HUDEP-2 (cell line): Measurements from ENCODE around the gene MTX2.
"Not testable (repeated sequence)": the region's sequence is repeated elsewhere in the genome, so short reads cannot be mapped to it uniquely, and the experiment has no call there.

Source experiments
- DNase-seq, 76 experiments: peaks; one replicate each; lab custom pipeline; 2025; ENCODE audit not compliant: unreplicated experiment in 76 of 76; lab: John Stamatoyannopoulos, UW

MTX2 gene

GRCh38 chr2:176368349-176368748, 99.1 kb downstream of the MTX2 start:
- DNase-seq, result no peak

- no peak for DNase-seq
Measured at GRCh38 chr2:176370467-176371171, 101.4 kb downstream of the MTX2 start.

DNA sequence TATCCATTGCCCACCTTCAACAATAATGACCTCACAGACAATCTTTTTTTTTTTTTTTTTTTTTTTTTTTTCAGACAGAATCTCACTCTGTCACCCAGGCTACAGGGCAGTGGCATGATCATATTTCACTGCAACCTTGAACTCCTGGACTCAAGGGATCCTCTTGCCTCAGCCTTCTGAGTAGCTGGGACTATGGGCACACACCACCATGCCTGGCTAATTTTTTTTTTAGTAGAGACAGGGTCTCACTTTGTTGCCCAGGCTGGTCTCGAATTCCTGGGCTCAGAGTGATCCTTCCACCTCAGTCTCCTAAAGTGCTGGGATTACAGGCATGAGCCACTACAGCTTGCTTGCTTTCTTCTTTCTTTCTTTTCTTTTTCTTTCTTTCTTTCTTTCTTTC, 103.9 kb downstream of the MTX2 start:
- not testable (repeated sequence) for DNase-seq

DNA sequence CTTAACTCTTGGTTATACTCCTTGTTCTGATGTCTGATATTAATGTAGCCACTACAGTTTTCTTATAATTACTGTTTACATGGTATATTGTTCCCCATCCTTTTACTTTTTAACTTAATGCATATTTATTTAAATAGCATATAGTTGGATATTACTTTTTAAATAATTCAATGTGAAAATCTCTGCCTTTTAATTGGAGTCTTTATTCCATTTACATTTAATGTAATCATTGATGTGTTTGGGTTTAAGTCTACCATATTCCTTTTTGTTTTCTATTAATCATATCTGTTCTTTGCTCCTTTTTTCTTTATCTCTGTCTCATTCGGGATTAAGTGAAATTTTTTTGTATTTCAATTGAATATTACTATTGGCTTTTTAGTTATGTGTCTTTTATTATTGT, 109.1 kb downstream of the MTX2 start:
- no peak for DNase-seq

DNA sequence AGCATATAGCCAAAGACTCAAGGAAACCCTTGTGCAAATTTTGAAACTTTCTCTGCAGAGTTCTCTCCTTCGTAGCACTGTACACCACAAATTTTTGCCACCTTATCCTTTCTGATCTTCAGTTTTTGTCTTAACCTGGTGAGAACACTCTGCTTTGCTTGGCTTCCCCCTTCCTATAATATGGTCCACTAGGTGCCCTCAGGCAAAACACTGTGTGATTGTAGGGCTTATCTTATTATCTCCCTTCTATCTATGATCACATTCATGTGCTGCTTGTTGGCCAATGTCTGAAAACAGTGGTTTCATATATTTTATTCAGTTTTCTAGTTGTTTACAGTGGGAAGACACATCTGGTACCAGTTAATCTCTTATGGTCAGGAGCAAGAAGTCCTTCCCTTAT, 111.1 kb downstream of the MTX2 start:
- no peak for DNase-seq

DNA sequence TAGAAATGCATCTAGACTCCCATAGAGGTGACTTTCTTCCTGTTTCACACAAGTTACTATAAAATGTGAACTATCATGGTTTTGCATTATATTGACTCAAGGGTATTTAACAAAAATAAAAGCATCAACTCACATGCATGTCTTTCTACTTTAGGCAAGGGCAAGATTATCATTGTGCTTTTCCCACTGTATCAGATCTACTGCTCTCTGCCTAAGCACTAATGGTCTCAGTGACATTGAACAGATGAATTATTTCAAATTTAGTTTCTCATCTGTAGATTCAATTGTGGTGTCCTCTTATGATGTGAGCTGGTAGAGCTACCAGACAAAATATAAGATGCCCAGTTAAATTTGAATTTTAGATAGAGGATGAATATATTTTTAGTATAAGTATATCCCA, 113.9 kb downstream of the MTX2 start:
- no peak for DNase-seq

- no peak for DNase-seq
Measured at GRCh38 chr2:176383836-176384442, 114.7 kb downstream of the MTX2 start.

- no peak for DNase-seq
Measured at GRCh38 chr2:176385219-176385759, 116.0 kb downstream of the MTX2 start.

DNA sequence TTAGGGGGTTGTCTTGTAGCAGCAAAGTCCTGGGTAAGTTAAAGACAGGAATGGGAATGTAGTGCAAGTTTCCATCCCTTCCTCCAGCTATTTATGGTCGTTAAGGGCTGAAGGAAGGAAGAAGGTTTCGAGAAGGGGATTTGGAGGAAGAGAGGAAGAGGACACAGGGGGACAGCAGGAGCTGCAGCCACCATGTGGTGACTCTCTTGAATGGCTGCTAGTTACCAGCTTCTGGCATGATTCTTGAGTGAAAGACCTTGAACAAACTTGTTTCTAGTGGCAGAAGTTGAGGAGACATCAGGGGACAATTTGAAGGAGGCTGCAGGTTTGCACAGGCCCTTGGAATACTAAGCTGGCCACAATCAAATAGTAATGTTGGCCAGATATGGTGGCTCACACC, 116.6 kb downstream of the MTX2 start:
- no peak for DNase-seq
